Stomach (tissue), 9 donors: ENCODE measurements around the gene ELF2. TPM values are rescaled to one million over a fixed set of nuclear protein-coding genes. Genes with fewer than 3 reads are reported as not detected.
"Not testable (repeated sequence)": the region's sequence is repeated elsewhere in the genome, so short reads cannot be mapped to it uniquely, and the experiment has no call there.

Experiments used
- DNase-seq, 2 donors: peaks; one replicate each; pipeline versions ENCODE4 v3.0.0 to v3.0.0-alpha.2; 2013 to 2019
- H3K27ac ChIP-seq, 5 donors: fragments of 200-600 bp in 4 of 5; sonication (generic) in 4 of 5; one replicate each; pipeline ENCODE4 v1.5.1; 2013 to 2019; ENCODE audit warnings: mild to moderate bottlenecking in 1 of 5, moderate library complexity in 1 of 5
- H3K27me3 ChIP-seq, 3 donors: fragments of 200-600 bp; sonication (generic); one replicate each; pipeline ENCODE4 v1.5.1; 2017 to 2019; ENCODE audit warnings: mixed run types in 1 of 3
- H3K36me3 ChIP-seq, 4 donors: fragments of 200-600 bp; sonication (generic); 1 replicate in 3 of 4; 2 replicates in 1 of 4; pipeline ENCODE4 v1.5.1; 2016 to 2019
- H3K4me1 ChIP-seq, 4 donors: fragments of 200-600 bp; sonication (generic); one replicate each; pipeline ENCODE4 v1.5.1; 2016 to 2019
- H3K4me3 ChIP-seq, 4 donors: fragments of 200-600 bp; sonication (generic) in 3 of 4; one replicate each; pipeline ENCODE4 v1.5.1; 2016 to 2019; ENCODE audit warnings: mild to moderate bottlenecking in 1 of 4
- H3K9me3 ChIP-seq, 4 donors: fragments of 200-600 bp; sonication (generic); one replicate each; pipeline ENCODE4 v1.5.1; 2016 to 2019
- EP300 ChIP-seq: sonication (generic); formaldehyde crosslinking; IDR thresholded peaks from one replicate; pipeline ENCODE4 v1.6.1; 2017; ENCODE audit warnings: antibody characterized with exemption
- POLR2A ChIP-seq, 4 donors: fragments of 450-650 bp; IDR thresholded peaks; one replicate each; pipeline ENCODE4 v1.6.1; 2016; ENCODE audit warnings: antibody characterized with exemption in 4 of 4, control low read depth in 2 of 4, mild to moderate bottlenecking in 1 of 4, moderate library complexity in 1 of 4
- POLR2AphosphoS5 ChIP-seq, 3 donors: sonication (generic); formaldehyde crosslinking; IDR thresholded peaks; one replicate each; pipeline ENCODE4 v1.6.1; 2016; ENCODE audit warnings: antibody characterized with exemption in 3 of 3
- WGBS, 5 donors: extraction: QIAGEN DNeasy Blood & Tissue Kit in 3 of 5; methylation state at CpG; one replicate each; pipeline versions ENCODE4 v1.1.5 to v1.1.7; 2013 to 2018; 5-methylcytosine and 5-hydroxymethylcytosine counted together
- intact Hi-C: fragments of 100-400 bp; cut with DNase I; formaldehyde crosslinking; loops from one replicate; pipeline ENCODE4 v1.15.1; 2023; ENCODE audit warnings: low total_unique reads
- polyA plus RNA-seq, 3 donors: library from polyadenylated mRNA; stranded (reverse); fragments of 200-250 nt; gene quantifications; one replicate each; pipeline ENCODE4 v1.2.3, GENCODE V29; 2013
- total RNA-seq, 5 donors: library from RNA; depleted of rRNA; stranded (reverse); fragments of >200 nt; gene quantifications; one replicate each; pipeline versions ENCODE4 v1.1.0 to v1.2.3, GENCODE V29; 2014 to 2016
- TF ChIP-seq, protein P1 (sequence below), 7 experiments: fragments of 450-650 bp in 4 of 7; fragments of 200-600 bp in 3 of 7; sonication (generic) in 3 of 7; IDR thresholded peaks; one replicate each; pipeline ENCODE4 v1.5.1; 2016 to 2019; ENCODE audit warnings: antibody characterized with exemption in 7 of 7, control low read depth in 2 of 7, mild to moderate bottlenecking in 1 of 7
- donor health status: healthy with polysubstance abuse.
- donor health status: Bipolar disorder and iron deficiency.
- donor health status: healthy.

ELF2 gene
- total and polyA plus RNA-seq, 8 donors = 10.6 to 115 (median 36.5) TPM

GRCh38 chr4:139202991-139203390 lies 26.0 kb upstream of the ELF2 start:
- DNase-seq = no peak
- intact Hi-C loops = no loop called here
- Histone ChIP-seq H3K27ac (no peak overlapping the region), H3K4me1 (peaks cover 0 to 6% (median 0%) of the 10 kb centered on the region in 4 donors), H3K27me3 (no peaks in the 10 kb centered on the region), H3K4me3 (no peak overlapping the region), H3K36me3 (no peaks in the 10 kb centered on the region), H3K9me3 (no peaks in the 10 kb centered on the region)
- TF ChIP-seq, protein P1, sequence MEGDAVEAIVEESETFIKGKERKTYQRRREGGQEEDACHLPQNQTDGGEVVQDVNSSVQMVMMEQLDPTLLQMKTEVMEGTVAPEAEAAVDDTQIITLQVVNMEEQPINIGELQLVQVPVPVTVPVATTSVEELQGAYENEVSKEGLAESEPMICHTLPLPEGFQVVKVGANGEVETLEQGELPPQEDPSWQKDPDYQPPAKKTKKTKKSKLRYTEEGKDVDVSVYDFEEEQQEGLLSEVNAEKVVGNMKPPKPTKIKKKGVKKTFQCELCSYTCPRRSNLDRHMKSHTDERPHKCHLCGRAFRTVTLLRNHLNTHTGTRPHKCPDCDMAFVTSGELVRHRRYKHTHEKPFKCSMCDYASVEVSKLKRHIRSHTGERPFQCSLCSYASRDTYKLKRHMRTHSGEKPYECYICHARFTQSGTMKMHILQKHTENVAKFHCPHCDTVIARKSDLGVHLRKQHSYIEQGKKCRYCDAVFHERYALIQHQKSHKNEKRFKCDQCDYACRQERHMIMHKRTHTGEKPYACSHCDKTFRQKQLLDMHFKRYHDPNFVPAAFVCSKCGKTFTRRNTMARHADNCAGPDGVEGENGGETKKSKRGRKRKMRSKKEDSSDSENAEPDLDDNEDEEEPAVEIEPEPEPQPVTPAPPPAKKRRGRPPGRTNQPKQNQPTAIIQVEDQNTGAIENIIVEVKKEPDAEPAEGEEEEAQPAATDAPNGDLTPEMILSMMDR (IDR thresholded peaks at IDR 0.05) = no peak
- TF ChIP-seq EP300 (no peak), POLR2A (IDR thresholded peaks at IDR 0.05) (no peak), POLR2AphosphoS5 (IDR thresholded peaks at IDR 0.05) (no peak)
- 94 to 98% (median 95%) methylated on average over 2 of the region's 2 CpGs for WGBS, 5 donors

DNA sequence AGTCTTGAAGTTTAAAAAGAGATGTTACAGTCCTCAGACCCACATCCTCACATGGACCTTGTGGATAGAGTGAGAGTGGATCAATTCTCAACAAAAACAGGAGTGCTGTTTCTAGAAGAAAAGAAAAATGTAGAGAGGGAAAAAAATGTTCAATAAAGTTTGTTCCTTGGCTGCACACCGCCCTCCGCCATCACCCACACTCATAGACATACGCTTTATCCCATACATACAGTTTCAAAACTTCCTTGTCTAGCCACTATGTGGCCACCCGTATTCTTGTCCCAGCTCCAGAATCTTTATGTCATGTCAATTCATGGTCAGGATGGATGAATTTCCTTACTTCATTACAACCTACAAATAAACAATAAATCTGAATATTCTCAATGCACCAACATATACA lies 23.5 kb upstream of the ELF2 start:
- H3K9me3 ChIP-seq = no peaks in the 10 kb centered on the region
- TF ChIP-seq POLR2A (IDR thresholded peaks at IDR 0.05) (no peak), EP300 (no peak), POLR2AphosphoS5 (IDR thresholded peaks at IDR 0.05) (no peak)
- TF ChIP-seq, protein P1 (IDR thresholded peaks at IDR 0.05) = no peak
- no peak for DNase-seq
- intact Hi-C loops = no loop called here
- H3K4me3 ChIP-seq = no peak overlapping the region
- H3K4me1 ChIP-seq = no peaks in the 10 kb centered on the region
- no peaks in the 10 kb centered on the region for H3K27me3 ChIP-seq
- 89 to 97% (median 91%) methylated on average over 4 of the region's 4 CpGs for WGBS, 5 donors
- H3K36me3 ChIP-seq = no peaks in the 10 kb centered on the region
- no peak overlapping the region for H3K27ac ChIP-seq

- no peaks in the 10 kb centered on the region for H3K36me3 ChIP-seq
- no peak overlapping the region for H3K4me3 ChIP-seq
- no peak for DNase-seq
- TF ChIP-seq POLR2AphosphoS5 (IDR thresholded peaks at IDR 0.05) (no peak), EP300 (no peak), POLR2A (IDR thresholded peaks at IDR 0.05) (no peak)
- TF ChIP-seq, protein P1 (IDR thresholded peaks at IDR 0.05) = no peak
- WGBS, 5 donors = 75 to 83% (median 79%) methylated on average over 4 of the region's 4 CpGs
- no peak overlapping the region for H3K27ac ChIP-seq
- H3K9me3 ChIP-seq = no peaks in the 10 kb centered on the region
- H3K4me1 ChIP-seq = no peaks in the 10 kb centered on the region
- H3K27me3 ChIP-seq = no peaks in the 10 kb centered on the region
- intact Hi-C loops = no loop called here
Measured at GRCh38 chr4:139200102-139200501, 23.1 kb upstream of the ELF2 start.

- DNase-seq, H3K27ac ChIP-seq, H3K4me3 ChIP-seq, H3K9me3 ChIP-seq, H3K4me1 ChIP-seq, H3K36me3 ChIP-seq, H3K27me3 ChIP-seq, intact Hi-C loops: not testable (repeated sequence)
- WGBS, 5 donors = 79 to 87% (median 84%) methylated on average over 4 of the region's 4 CpGs
Measured at GRCh38 chr4:139197214-139197613, 20.2 kb upstream of the ELF2 start.

- intact Hi-C loops = no loop called here
- H3K9me3 ChIP-seq = no peaks in the 10 kb centered on the region
- no peak overlapping the region for H3K27ac ChIP-seq
- no peak overlapping the region for H3K4me3 ChIP-seq
- no peaks in the 10 kb centered on the region for H3K4me1 ChIP-seq
- TF ChIP-seq, protein P1 (IDR thresholded peaks at IDR 0.05) = no peak
- no peak for TF ChIP-seq POLR2A (IDR thresholded peaks at IDR 0.05)
- TF ChIP-seq POLR2AphosphoS5 (IDR thresholded peaks at IDR 0.05) = no peak
- TF ChIP-seq EP300 = no peak
- DNase-seq = no peak
- WGBS, 5 donors = 57 to 83% (median 78%) methylated on average over 2 to 3 of the region's 3 CpGs
- H3K27me3 ChIP-seq = no peaks in the 10 kb centered on the region
- H3K36me3 ChIP-seq = no peaks in the 10 kb centered on the region
Measured at GRCh38 chr4:139196462-139196861, 19.4 kb upstream of the ELF2 start.
